RWPE2 (cell line): ENCODE measurements around the gene MAN1C1.

Experiments used
- ATAC-seq: fragments of 200-7000 bp; cut with Tn5 transposase; 3 replicates; pipeline ENCODE4 v1.9.1; 2021; ENCODE audit warnings: low read depth
- DNase-seq: peaks from one replicate; pipeline ENCODE4 v3.0.0-alpha.2; 2020; ENCODE audit warnings: low spot score
- H3K27ac ChIP-seq: fragments of 450-650 bp; 2 replicates; pipeline ENCODE4 v1.5.1; 2017; ENCODE audit warnings: mild to moderate bottlenecking; ENCODE audit not compliant: poor library complexity, severe bottlenecking
- H3K27me3 ChIP-seq: fragments of 250-450 bp; sonication (Bioruptor Pico); 2 replicates; pipeline ENCODE4 v1.5.1; 2021; ENCODE audit warnings: mild to moderate bottlenecking, moderate library complexity; ENCODE audit not compliant: insufficient read depth, poor library complexity, severe bottlenecking
- H3K36me3 ChIP-seq: fragments of 250-450 bp; sonication (Bioruptor Pico); 2 replicates; pipeline ENCODE4 v1.5.1; 2020; ENCODE audit warnings: low read depth, mild to moderate bottlenecking, moderate library complexity
- H3K4me1 ChIP-seq: fragments of 250-450 bp; sonication (Bioruptor Pico); 2 replicates; pipeline ENCODE4 v1.5.1; 2021; ENCODE audit warnings: mild to moderate bottlenecking, moderate library complexity; ENCODE audit not compliant: insufficient read depth, poor library complexity, severe bottlenecking
- H3K4me3 ChIP-seq: fragments of 250-450 bp; sonication (Bioruptor Pico); 2 replicates; pipeline ENCODE4 v1.5.1; 2021; ENCODE audit warnings: mild to moderate bottlenecking, moderate library complexity; ENCODE audit not compliant: severe bottlenecking
- H3K9me3 ChIP-seq: fragments of 250-450 bp; sonication (Bioruptor Pico); 2 replicates; pipeline ENCODE4 v1.5.1; 2021; ENCODE audit warnings: mild to moderate bottlenecking, moderate library complexity; ENCODE audit not compliant: severe bottlenecking
- CTCF ChIP-seq: fragments of 450-650 bp; IDR thresholded peaks from one replicate; pipeline ENCODE4 v1.5.1; 2017; ENCODE audit warnings: mild to moderate bottlenecking, moderate library complexity; ENCODE audit not compliant: poor library complexity, severe bottlenecking

MAN1C1 gene

GRCh38 chr1:25757151-25757845 lies 140.7 kb downstream of the MAN1C1 start:
- Histone ChIP-seq H3K27me3 (no peaks in the 10 kb centered on the region), H3K4me3 (no peak overlapping the region), H3K4me1 (no peaks in the 10 kb centered on the region), H3K27ac (no peak overlapping the region), H3K9me3 (no peaks in the 10 kb centered on the region), H3K36me3 (no peaks in the 10 kb centered on the region)
- no peak for TF ChIP-seq CTCF
- no peak for DNase-seq
- no peak for ATAC-seq

GRCh38 chr1:25757846-25758185 lies 141.2 kb downstream of the MAN1C1 start:
- Histone ChIP-seq H3K27me3 (no peaks in the 10 kb centered on the region), H3K4me3 (no peak overlapping the region), H3K9me3 (no peaks in the 10 kb centered on the region), H3K36me3 (no peaks in the 10 kb centered on the region), H3K4me1 (no peaks in the 10 kb centered on the region), H3K27ac (no peak overlapping the region)
- ATAC-seq, result no peak
- no peak for DNase-seq
- TF ChIP-seq CTCF, result no peak

- H3K9me3 ChIP-seq, result no peaks in the 10 kb centered on the region
- H3K27ac ChIP-seq, result no peak overlapping the region
- no peaks in the 10 kb centered on the region for H3K27me3 ChIP-seq
- DNase-seq (no peak), ATAC-seq (no peak)
- no peak overlapping the region for H3K4me3 ChIP-seq
- H3K4me1 ChIP-seq, result no peaks in the 10 kb centered on the region
- no peak for TF ChIP-seq CTCF
- H3K36me3 ChIP-seq, result no peaks in the 10 kb centered on the region
Observed at GRCh38 chr1:25758466-25759070, 142.0 kb downstream of the MAN1C1 start.

GRCh38 chr1:25760122-25760719 lies 143.6 kb downstream of the MAN1C1 start:
- DNase-seq (no peak), ATAC-seq (no peak)
- H3K36me3 ChIP-seq, result no peaks in the 10 kb centered on the region
- no peak overlapping the region for H3K27ac ChIP-seq
- no peaks in the 10 kb centered on the region for H3K9me3 ChIP-seq
- TF ChIP-seq CTCF, result no peak
- H3K4me3 ChIP-seq, result no peak overlapping the region
- H3K27me3 ChIP-seq, result no peaks in the 10 kb centered on the region
- no peaks in the 10 kb centered on the region for H3K4me1 ChIP-seq

GRCh38 chr1:25760871-25761270 lies 144.3 kb downstream of the MAN1C1 start:
- no peaks in the 10 kb centered on the region for H3K27me3 ChIP-seq
- H3K4me3 ChIP-seq, result no peak overlapping the region
- H3K27ac ChIP-seq, result no peak overlapping the region
- no peaks in the 10 kb centered on the region for H3K4me1 ChIP-seq
- no peaks in the 10 kb centered on the region for H3K36me3 ChIP-seq
- no peak for TF ChIP-seq CTCF
- no peaks in the 10 kb centered on the region for H3K9me3 ChIP-seq
- DNase-seq, result no peak
- no peak for ATAC-seq
